Fibroblast of villous mesenchyme (primary cell): ENCODE measurements around the gene RWDD3. TPM values are rescaled to one million over a fixed set of nuclear protein-coding genes. Genes with fewer than 3 reads are reported as not detected.
A peak's percentile ranks its signal among the peaks of the same experiment; 100 is the strongest.

ENCODE experiments used
- DNase-seq: peaks from one replicate; pipeline ENCODE4 v3.0.0-alpha.2; 2010; ENCODE audit warnings: low read depth
- H3K4me3 ChIP-seq: 2 replicates; pipeline ENCODE4 v1.5.1; 2011; ENCODE audit warnings: low read depth, mild to moderate bottlenecking, low read length
- total RNA-seq: library from RNA; depleted of rRNA; stranded (reverse); fragments of >200 nt; gene quantifications from 2 replicates; pipeline ENCODE4 v1.2.3, GENCODE V29; 2012
- TF ChIP-seq, protein P1 (sequence below): IDR thresholded peaks from 2 replicates; pipeline ENCODE4 v1.5.1; 2012; ENCODE audit warnings: low read depth, mild to moderate bottlenecking, low read length; ENCODE audit not compliant: insufficient read depth

The RWDD3 gene
- total RNA-seq, 1 donor, result 13.8 TPM

DNA sequence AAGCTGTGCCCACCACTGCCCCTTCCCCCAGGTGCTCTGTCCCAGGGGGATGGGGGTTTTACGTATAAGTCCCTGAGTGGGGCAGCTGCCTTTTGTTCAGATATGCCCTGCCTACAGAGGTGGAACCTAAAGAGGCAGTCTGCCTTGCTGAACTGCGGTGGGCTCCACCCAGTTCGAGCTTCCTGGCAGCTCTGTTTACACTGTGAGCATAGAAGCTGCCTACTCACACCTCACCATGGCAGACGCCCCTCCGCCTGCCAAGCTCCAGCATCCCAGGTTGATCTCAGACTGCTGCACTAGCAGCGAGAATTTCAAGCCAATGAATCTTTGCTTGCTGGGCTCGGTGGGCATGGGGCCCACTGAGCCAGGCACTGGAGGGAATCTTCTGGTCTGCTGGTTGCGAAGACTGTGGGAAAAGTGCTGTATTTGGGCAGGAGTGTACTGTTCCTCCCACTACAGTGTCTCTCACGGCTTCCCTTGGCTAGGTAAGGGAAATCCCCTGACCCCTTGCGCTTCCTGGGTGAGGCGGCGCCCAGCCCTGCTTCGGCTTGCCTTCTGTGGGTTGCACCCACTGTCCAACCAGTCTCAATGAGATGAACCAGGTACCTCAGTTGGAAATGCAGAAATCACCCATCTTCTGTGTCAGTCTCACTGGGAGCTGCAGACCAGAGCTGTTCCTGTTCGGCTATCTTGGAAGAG is 17.6 kb upstream of the RWDD3 start:
- TF ChIP-seq, protein P1, sequence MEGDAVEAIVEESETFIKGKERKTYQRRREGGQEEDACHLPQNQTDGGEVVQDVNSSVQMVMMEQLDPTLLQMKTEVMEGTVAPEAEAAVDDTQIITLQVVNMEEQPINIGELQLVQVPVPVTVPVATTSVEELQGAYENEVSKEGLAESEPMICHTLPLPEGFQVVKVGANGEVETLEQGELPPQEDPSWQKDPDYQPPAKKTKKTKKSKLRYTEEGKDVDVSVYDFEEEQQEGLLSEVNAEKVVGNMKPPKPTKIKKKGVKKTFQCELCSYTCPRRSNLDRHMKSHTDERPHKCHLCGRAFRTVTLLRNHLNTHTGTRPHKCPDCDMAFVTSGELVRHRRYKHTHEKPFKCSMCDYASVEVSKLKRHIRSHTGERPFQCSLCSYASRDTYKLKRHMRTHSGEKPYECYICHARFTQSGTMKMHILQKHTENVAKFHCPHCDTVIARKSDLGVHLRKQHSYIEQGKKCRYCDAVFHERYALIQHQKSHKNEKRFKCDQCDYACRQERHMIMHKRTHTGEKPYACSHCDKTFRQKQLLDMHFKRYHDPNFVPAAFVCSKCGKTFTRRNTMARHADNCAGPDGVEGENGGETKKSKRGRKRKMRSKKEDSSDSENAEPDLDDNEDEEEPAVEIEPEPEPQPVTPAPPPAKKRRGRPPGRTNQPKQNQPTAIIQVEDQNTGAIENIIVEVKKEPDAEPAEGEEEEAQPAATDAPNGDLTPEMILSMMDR, result no peak
- no peak for DNase-seq
- no peak overlapping the region for H3K4me3 ChIP-seq

DNA sequence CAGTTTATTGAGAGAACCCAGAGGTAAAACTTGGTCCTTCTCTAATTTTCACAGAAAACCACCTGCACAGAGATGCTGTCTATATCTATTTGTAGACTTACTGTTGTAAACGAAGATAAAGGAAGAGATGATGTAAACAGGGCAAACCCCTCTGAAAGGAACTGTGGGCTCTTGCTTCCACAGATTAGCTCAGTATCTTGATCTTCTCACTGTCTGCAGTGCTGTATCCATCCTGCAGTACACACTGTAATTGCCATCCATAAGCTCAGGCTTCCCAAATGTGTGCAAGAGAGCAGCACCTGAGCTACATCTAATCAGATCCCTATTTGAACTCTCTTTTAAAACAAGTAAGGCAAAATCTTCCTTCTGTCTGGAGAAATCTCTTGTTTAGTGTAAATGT is 16.6 kb upstream of the RWDD3 start:
- H3K4me3 ChIP-seq, result no peak overlapping the region
- no peak for DNase-seq
- TF ChIP-seq, protein P1, result no peak

DNA sequence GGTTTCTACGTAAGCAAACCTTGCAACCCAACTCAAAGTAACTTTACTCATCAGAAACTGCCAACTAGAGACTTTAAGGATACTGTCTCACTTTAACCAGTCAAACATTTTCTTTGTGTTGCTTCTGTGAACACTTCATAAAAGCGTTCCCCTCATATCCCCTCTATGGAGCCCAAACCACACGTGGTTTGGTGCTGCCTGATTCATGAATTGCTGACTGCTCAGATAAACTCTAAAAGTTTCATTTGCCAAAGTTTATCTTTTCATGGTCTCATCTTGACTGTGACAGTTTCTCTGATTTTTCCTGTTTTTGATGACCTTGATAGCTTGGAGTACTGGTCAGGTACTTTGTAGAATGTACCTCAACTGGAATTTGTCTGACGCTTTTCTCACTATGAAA is 14.6 kb upstream of the RWDD3 start:
- no peak overlapping the region for H3K4me3 ChIP-seq
- TF ChIP-seq, protein P1, result no peak
- DNase-seq, result no peak

DNA sequence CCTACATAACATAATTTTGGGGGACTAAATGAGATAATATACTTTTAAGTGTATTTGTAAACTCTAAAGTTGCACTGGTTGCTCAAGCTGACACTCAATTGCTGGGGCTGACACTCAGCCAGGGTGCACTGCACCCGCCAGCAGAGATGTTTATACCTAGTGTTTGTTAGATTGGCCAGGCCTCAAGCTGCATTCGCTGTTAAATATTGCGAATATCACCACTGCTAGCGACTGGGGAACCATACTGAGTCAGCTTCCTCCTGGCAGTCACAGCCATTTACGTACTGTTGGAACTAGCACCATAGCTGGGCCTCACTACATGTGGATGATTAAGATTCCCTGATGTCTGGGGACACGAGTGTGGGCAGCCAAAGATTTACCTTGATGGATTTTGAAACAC is 12.7 kb upstream of the RWDD3 start:
- H3K4me3 ChIP-seq, result no peak overlapping the region
- TF ChIP-seq, protein P1, result no peak
- no peak for DNase-seq

DNA sequence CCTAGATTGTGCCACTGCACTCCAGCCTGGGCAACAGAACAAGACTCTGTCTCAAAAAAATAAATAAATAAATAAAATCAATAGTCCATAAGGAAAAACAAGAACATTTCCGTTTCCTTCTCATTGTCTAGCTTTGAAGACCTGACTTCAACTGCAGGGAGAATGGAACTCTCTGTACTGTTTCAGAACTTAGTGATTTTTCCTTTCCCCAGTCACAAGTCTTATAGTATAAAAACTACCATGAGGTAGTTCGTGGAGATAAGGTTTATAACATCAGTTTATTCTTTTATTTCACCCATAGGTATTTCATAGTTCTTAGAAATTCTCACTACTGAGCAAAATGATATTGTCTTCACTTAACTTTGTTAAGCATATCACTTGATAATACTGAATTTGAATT is 11.4 kb upstream of the RWDD3 start:
- TF ChIP-seq, protein P1, result no peak
- H3K4me3 ChIP-seq, result no peak overlapping the region
- no peak for DNase-seq

DNA sequence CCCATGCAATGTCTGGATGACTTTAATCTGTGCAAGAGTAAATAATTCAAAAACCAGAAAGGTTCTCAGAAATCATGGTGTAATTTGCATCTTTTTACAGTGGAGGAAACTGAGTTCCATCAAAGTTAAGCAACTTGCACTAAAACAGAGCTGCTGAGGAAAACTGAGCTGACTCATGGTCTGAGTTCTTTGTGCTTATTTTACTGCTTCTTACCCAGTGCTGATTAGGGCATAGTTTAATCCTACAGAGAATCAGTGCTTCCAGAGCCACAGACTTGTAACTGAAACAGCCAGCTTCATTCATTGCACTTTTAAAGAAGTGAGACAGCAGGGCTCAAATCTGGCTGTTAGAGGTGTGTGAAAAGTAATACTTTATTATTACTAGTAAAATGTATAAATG is 10.9 kb upstream of the RWDD3 start:
- TF ChIP-seq, protein P1, result no peak
- no peak overlapping the region for H3K4me3 ChIP-seq
- peak; percentile 51 for DNase-seq
